SK-N-SH treated with all-trans-retinoic acid at 6 μM for 48 hours (cell line): Measurements from ENCODE around the gene MRPL38.

ENCODE experiments used
- PPARA ChIP-seq: fragments of 250-450 bp; sonication (Bioruptor Pico); IDR thresholded peaks from 2 replicates; pipeline ENCODE4 v1.5.0; 2020; ENCODE audit warnings: mild to moderate bottlenecking, borderline replicate concordance
- ZFP3 ChIP-seq: fragments of 250-450 bp; sonication (Bioruptor Pico); IDR thresholded peaks from 2 replicates; pipeline ENCODE4 v1.5.0; 2020; ENCODE audit warnings: mild to moderate bottlenecking, moderate library complexity
- TF ChIP-seq, protein P1 (sequence below): fragments of 250-450 bp; sonication (Bioruptor Pico); IDR thresholded peaks from 2 replicates; pipeline ENCODE4 v1.5.1; 2020; ENCODE audit warnings: low read depth, mild to moderate bottlenecking, moderate library complexity
- TF ChIP-seq, protein P2 (sequence below): fragments of 250-450 bp; sonication (Bioruptor Pico); IDR thresholded peaks from 2 replicates; pipeline ENCODE4 v1.8.0; 2021; ENCODE audit warnings: low read depth, mild to moderate bottlenecking, moderate library complexity, borderline replicate concordance
- TF ChIP-seq, protein P3 (sequence below): fragments of 250-450 bp; sonication (Bioruptor Pico); IDR thresholded peaks from 2 replicates; pipeline ENCODE4 v1.5.0; 2020; ENCODE audit warnings: mild to moderate bottlenecking, moderate library complexity

DNA sequence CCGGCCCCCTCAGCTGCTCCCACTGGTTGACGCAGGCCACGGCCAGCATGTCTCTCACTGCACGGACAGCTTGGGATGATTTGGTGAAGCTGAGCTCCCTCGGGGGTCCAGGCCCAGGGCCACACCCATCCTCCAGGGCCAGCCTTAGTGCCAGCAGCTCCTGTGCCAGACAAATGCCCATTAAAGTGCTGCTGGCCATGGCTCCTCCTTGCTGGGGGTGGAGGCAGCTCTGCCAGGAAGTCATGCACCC is 28.8 kb downstream of the MRPL38 start:
- TF ChIP-seq, protein P1, sequence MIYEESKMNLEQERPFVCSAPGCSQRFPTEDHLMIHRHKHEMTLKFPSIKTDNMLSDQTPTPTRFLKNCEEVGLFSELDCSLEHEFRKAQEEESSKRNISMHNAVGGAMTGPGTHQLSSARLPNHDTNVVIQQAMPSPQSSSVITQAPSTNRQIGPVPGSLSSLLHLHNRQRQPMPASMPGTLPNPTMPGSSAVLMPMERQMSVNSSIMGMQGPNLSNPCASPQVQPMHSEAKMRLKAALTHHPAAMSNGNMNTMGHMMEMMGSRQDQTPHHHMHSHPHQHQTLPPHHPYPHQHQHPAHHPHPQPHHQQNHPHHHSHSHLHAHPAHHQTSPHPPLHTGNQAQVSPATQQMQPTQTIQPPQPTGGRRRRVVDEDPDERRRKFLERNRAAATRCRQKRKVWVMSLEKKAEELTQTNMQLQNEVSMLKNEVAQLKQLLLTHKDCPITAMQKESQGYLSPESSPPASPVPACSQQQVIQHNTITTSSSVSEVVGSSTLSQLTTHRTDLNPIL, result no peak
- no peak for TF ChIP-seq PPARA (CRISPR knock-in tag)
- TF ChIP-seq, protein P2, sequence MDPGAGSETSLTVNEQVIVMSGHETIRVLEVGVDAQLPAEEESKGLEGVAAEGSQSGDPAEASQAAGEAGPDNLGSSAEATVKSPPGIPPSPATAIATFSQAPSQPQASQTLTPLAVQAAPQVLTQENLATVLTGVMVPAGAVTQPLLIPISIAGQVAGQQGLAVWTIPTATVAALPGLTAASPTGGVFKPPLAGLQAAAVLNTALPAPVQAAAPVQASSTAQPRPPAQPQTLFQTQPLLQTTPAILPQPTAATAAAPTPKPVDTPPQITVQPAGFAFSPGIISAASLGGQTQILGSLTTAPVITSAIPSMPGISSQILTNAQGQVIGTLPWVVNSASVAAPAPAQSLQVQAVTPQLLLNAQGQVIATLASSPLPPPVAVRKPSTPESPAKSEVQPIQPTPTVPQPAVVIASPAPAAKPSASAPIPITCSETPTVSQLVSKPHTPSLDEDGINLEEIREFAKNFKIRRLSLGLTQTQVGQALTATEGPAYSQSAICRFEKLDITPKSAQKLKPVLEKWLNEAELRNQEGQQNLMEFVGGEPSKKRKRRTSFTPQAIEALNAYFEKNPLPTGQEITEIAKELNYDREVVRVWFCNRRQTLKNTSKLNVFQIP (CRISPR knock-in tag), result no peak
- TF ChIP-seq ZFP3, result no peak
- TF ChIP-seq, protein P3, sequence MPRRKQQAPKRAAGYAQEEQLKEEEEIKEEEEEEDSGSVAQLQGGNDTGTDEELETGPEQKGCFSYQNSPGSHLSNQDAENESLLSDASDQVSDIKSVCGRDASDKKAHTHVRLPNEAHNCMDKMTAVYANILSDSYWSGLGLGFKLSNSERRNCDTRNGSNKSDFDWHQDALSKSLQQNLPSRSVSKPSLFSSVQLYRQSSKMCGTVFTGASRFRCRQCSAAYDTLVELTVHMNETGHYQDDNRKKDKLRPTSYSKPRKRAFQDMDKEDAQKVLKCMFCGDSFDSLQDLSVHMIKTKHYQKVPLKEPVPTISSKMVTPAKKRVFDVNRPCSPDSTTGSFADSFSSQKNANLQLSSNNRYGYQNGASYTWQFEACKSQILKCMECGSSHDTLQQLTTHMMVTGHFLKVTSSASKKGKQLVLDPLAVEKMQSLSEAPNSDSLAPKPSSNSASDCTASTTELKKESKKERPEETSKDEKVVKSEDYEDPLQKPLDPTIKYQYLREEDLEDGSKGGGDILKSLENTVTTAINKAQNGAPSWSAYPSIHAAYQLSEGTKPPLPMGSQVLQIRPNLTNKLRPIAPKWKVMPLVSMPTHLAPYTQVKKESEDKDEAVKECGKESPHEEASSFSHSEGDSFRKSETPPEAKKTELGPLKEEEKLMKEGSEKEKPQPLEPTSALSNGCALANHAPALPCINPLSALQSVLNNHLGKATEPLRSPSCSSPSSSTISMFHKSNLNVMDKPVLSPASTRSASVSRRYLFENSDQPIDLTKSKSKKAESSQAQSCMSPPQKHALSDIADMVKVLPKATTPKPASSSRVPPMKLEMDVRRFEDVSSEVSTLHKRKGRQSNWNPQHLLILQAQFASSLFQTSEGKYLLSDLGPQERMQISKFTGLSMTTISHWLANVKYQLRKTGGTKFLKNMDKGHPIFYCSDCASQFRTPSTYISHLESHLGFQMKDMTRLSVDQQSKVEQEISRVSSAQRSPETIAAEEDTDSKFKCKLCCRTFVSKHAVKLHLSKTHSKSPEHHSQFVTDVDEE (CRISPR knock-in tag), result no peak
